ENCODE data around the gene RYR3.

- no peak for TF ChIP-seq CTCF (IDR thresholded peaks at IDR 0.05; ENCODE audit: low read depth, low read length, poor library complexity, severe bottlenecking)
- no peak for TF ChIP-seq EZH2phosphoT487 (IDR thresholded peaks at IDR 0.05; ENCODE audit: borderline replicate concordance, low read length)
Measured at GRCh38 chr15:33742800-33743199, 432.0 kb downstream of the RYR3 start.

Data from DOHH2 (cell line).